HepG2 (cell line): ENCODE data around the gene POLR2B. TPM values are rescaled to one million over a fixed set of nuclear protein-coding genes. Genes with fewer than 3 reads are reported as not detected.

Experiments used
- HOXA5 ChIP-seq: sonication (generic); formaldehyde crosslinking; IDR thresholded peaks from 2 replicates; pipeline ENCODE4 v1.4.0; 2020; ENCODE audit warnings: missing genetic modification reagents
- MAF1 ChIP-seq: sonication (generic); formaldehyde crosslinking; IDR thresholded peaks from 2 replicates; pipeline ENCODE4 v1.5.0; 2020; ENCODE audit warnings: missing genetic modification reagents, borderline replicate concordance
- MYC ChIP-seq: sonication (generic); formaldehyde crosslinking; IDR thresholded peaks from 2 replicates; pipeline ENCODE4 v1.9.0; 2021; ENCODE audit warnings: missing genetic modification reagents, borderline replicate concordance
- MYNN ChIP-seq: sonication (generic); formaldehyde crosslinking; IDR thresholded peaks from 2 replicates; pipeline ENCODE4 v1.4.0; 2020; ENCODE audit warnings: mild to moderate bottlenecking, low read depth, missing genetic modification reagents
- NFKBIZ ChIP-seq: IDR thresholded peaks from 2 replicates; pipeline ENCODE4 v1.6.1; 2018; ENCODE audit warnings: missing genetic modification reagents, missing compliant biosample characterization
- PRPF4 ChIP-seq: fragments of 200-400 bp; formaldehyde crosslinking; IDR thresholded peaks from 2 replicates; pipeline ENCODE4 v1.6.1; 2016; ENCODE audit warnings: low read length, low read depth; ENCODE audit not compliant: poor library complexity, severe bottlenecking
- SALL2 ChIP-seq: sonication (generic); formaldehyde crosslinking; IDR thresholded peaks from 2 replicates; pipeline ENCODE4 v1.8.1; 2023; ENCODE audit warnings: mild to moderate bottlenecking, missing genetic modification reagents, inconsistent platforms
- SMAD3 ChIP-seq: sonication (generic); formaldehyde crosslinking; IDR thresholded peaks from 2 replicates; pipeline ENCODE4 v1.4.0; 2020; ENCODE audit warnings: missing genetic modification reagents
- SP5 ChIP-seq: IDR thresholded peaks from 2 replicates; pipeline ENCODE4 v1.6.1; 2016; ENCODE audit warnings: low read depth, borderline replicate concordance
- SRSF4 ChIP-seq: fragments of 200-400 bp; formaldehyde crosslinking; IDR thresholded peaks from one replicate; pipeline ENCODE4 v1.6.1; 2018; ENCODE audit warnings: mild to moderate bottlenecking, low read depth, low read length, moderate library complexity; ENCODE audit not compliant: poor library complexity, severe bottlenecking
- SRY ChIP-seq: sonication (generic); formaldehyde crosslinking; IDR thresholded peaks from 2 replicates; pipeline ENCODE4 v1.8.0; 2022; ENCODE audit warnings: mild to moderate bottlenecking, missing genetic modification reagents
- ZBTB42 ChIP-seq: sonication (generic); formaldehyde crosslinking; IDR thresholded peaks from 2 replicates; pipeline ENCODE4 v1.5.0; 2020; ENCODE audit warnings: mild to moderate bottlenecking, missing genetic modification reagents
- ZNF292 ChIP-seq: sonication (generic); formaldehyde crosslinking; IDR thresholded peaks from 2 replicates; pipeline ENCODE4 v1.8.1; 2022; ENCODE audit warnings: mild to moderate bottlenecking, low read depth, missing genetic modification reagents, borderline replicate concordance
- ZNF382 ChIP-seq: sonication (generic); formaldehyde crosslinking; IDR thresholded peaks from 2 replicates; pipeline ENCODE4 v1.5.0; 2020; ENCODE audit warnings: missing genetic modification reagents, mild to moderate bottlenecking, borderline replicate concordance
- ZNF558 ChIP-seq: sonication (generic); formaldehyde crosslinking; IDR thresholded peaks from 2 replicates; pipeline ENCODE4 v1.9.0; 2022; ENCODE audit warnings: mild to moderate bottlenecking, missing genetic modification reagents, borderline replicate concordance
- ZNF703 ChIP-seq: sonication (generic); formaldehyde crosslinking; IDR thresholded peaks from 2 replicates; pipeline ENCODE4 v1.5.1; 2020; ENCODE audit warnings: missing genetic modification reagents, mild to moderate bottlenecking, moderate library complexity, borderline replicate concordance
- polyA plus RNA-seq, 8 experiments: library from polyadenylated mRNA; depleted of rRNA in 3 of 8; stranded (reverse) in 7 of 8; unstranded in 1 of 8; fragments of >200 nt; fragmentation: Illumina TruSeq in 4 of 8; extraction: Trizol in 4 of 8; gene quantifications; 2 replicates each; pipeline versions ENCODE4 v1.2.1 to v1.2.3, GENCODE V29; 2011 to 2016; ENCODE audit warnings: low read depth in 4 of 8, missing spikeins in 1 of 8, mixed read lengths in 1 of 8; ENCODE audit not compliant: insufficient read depth in 1 of 8
- total RNA-seq, 5 experiments: library from RNA; depleted of rRNA; stranded (reverse); fragments of >200 nt; fragmentation: Illumina TruSeq; extraction: Trizol; gene quantifications; 2 replicates each; pipeline ENCODE4 v1.2.3, GENCODE V29; 2016; ENCODE audit warnings: low read depth in 1 of 5
- TF ChIP-seq, protein P1 (sequence below): sonication (generic); formaldehyde crosslinking; IDR thresholded peaks from 2 replicates; pipeline ENCODE4 v1.4.0; 2020; ENCODE audit warnings: missing genetic modification reagents
- TF ChIP-seq, protein P2 (sequence below): sonication (generic); formaldehyde crosslinking; IDR thresholded peaks from 2 replicates; pipeline ENCODE4 v1.4.0; 2020; ENCODE audit warnings: low read depth, mild to moderate bottlenecking, missing genetic modification reagents
- TF ChIP-seq, protein P3 (sequence below), 2 experiments: fragments of 450-650 bp in 1 of 2; sonication (generic) in 1 of 2; formaldehyde crosslinking; IDR thresholded peaks; 2 replicates each; pipeline versions ENCODE4 v1.5.0 to v1.8.0; 2020 to 2022; ENCODE audit warnings: mild to moderate bottlenecking in 1 of 2, missing genetic modification reagents in 1 of 2
- TF ChIP-seq, protein P4 (sequence below): sonication (generic); formaldehyde crosslinking; IDR thresholded peaks from 2 replicates; pipeline ENCODE4 v1.5.1; 2020; ENCODE audit warnings: missing genetic modification reagents, mild to moderate bottlenecking, borderline replicate concordance
- TF ChIP-seq, protein P5 (sequence below): sonication (generic); formaldehyde crosslinking; IDR thresholded peaks from 2 replicates; pipeline ENCODE4 v1.4.0; 2020; ENCODE audit warnings: mild to moderate bottlenecking, missing genetic modification reagents

Gene POLR2B
- total and polyA plus RNA-seq, 2 of the 13 experiments (the other 11 are each of a cell fraction or from before 2014, with no cell fraction given): 70.6 to 116 TPM

DNA sequence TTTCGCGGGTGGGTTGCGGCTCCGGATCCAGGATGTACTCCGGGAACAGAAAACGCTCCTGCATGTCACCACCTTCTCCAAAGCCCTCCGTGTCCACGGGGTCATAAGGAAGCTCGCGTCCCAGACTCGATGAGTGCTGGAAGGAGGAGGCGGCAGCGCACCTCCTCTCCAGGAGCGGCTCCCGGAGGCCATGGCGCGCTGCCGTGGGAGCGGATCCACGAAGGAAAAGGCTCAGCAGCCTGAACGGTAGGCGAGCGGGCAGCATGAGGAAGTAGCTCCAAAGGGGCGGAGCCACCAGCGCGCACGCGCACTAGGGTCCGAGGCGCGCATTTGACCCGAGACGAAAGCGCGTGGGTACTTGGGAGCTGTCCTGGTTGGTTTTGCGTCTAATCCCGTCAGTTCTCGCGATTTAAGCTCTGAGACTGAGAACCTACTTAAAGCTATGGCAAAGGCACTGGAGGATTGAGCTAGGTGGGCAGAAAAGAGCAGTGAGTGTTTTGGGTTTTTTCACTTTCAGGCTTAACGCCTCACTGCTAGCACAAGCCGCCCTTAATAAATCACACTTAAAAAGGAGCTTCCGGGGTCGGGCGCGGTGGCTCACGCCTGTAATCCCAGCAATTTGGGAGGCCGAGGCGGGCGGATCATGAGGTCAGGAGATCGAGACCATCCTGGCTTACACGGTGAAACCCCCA is 1.2 kb upstream of the POLR2B start, which contains the start of gene NOA1 (continued):
- TF ChIP-seq, protein P1, sequence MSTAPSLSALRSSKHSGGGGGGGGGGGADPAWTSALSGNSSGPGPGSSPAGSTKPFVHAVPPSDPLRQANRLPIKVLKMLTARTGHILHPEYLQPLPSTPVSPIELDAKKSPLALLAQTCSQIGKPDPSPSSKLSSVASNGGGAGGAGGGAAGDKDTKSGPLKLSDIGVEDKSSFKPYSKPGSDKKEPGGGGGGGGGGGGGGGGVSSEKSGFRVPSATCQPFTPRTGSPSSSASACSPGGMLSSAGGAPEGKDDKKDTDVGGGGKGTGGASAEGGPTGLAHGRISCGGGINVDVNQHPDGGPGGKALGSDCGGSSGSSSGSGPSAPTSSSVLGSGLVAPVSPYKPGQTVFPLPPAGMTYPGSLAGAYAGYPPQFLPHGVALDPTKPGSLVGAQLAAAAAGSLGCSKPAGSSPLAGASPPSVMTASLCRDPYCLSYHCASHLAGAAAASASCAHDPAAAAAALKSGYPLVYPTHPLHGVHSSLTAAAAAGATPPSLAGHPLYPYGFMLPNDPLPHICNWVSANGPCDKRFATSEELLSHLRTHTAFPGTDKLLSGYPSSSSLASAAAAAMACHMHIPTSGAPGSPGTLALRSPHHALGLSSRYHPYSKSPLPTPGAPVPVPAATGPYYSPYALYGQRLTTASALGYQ: no peak
- TF ChIP-seq ZBTB42 (CRISPR knock-in tag) (0 out of 2 replicates have a peak, but pooled peaks have one; percentile 3), SMAD3 (CRISPR knock-in tag) (peak; percentile 38; the same call in 1 of the 2 replicates), MYC (CRISPR knock-in tag) (peak; percentile 47; the same call in 1 of the 2 replicates), ZNF558 (peak; percentile 47; the same call in 1 of the 2 replicates), SP5 (CRISPR knock-in tag) (peak; percentile 16; the same call in 1 of the 2 replicates), PRPF4 (no peak), ZNF703 (CRISPR knock-in tag) (no peak), SALL2 (CRISPR knock-in tag) (0 out of 2 replicates have a peak, but pooled peaks have one; percentile 55), ZNF382 (CRISPR knock-in tag) (no peak), SRSF4 (no peak), HOXA5 (CRISPR knock-in tag) (no peak), MAF1 (CRISPR knock-in tag) (no peak), SRY (CRISPR knock-in tag) (no peak), MYNN (no peak), ZNF292 (CRISPR knock-in tag) (no peak), NFKBIZ (CRISPR knock-in tag) (no peak)
- TF ChIP-seq, protein P2, sequence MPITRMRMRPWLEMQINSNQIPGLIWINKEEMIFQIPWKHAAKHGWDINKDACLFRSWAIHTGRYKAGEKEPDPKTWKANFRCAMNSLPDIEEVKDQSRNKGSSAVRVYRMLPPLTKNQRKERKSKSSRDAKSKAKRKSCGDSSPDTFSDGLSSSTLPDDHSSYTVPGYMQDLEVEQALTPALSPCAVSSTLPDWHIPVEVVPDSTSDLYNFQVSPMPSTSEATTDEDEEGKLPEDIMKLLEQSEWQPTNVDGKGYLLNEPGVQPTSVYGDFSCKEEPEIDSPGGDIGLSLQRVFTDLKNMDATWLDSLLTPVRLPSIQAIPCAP (CRISPR knock-in tag): no peak
- TF ChIP-seq, protein P3, sequence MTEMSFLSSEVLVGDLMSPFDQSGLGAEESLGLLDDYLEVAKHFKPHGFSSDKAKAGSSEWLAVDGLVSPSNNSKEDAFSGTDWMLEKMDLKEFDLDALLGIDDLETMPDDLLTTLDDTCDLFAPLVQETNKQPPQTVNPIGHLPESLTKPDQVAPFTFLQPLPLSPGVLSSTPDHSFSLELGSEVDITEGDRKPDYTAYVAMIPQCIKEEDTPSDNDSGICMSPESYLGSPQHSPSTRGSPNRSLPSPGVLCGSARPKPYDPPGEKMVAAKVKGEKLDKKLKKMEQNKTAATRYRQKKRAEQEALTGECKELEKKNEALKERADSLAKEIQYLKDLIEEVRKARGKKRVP (CRISPR knock-in tag; IDR thresholded peaks at IDR 0.05): 0 out of 4 replicates have a peak, but pooled peaks of 1 of the 2 experiments have one; percentile 18
- TF ChIP-seq, protein P4, sequence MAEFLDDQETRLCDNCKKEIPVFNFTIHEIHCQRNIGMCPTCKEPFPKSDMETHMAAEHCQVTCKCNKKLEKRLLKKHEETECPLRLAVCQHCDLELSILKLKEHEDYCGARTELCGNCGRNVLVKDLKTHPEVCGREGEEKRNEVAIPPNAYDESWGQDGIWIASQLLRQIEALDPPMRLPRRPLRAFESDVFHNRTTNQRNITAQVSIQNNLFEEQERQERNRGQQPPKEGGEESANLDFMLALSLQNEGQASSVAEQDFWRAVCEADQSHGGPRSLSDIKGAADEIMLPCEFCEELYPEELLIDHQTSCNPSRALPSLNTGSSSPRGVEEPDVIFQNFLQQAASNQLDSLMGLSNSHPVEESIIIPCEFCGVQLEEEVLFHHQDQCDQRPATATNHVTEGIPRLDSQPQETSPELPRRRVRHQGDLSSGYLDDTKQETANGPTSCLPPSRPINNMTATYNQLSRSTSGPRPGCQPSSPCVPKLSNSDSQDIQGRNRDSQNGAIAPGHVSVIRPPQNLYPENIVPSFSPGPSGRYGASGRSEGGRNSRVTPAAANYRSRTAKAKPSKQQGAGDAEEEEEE: no peak
- TF ChIP-seq, protein P5, sequence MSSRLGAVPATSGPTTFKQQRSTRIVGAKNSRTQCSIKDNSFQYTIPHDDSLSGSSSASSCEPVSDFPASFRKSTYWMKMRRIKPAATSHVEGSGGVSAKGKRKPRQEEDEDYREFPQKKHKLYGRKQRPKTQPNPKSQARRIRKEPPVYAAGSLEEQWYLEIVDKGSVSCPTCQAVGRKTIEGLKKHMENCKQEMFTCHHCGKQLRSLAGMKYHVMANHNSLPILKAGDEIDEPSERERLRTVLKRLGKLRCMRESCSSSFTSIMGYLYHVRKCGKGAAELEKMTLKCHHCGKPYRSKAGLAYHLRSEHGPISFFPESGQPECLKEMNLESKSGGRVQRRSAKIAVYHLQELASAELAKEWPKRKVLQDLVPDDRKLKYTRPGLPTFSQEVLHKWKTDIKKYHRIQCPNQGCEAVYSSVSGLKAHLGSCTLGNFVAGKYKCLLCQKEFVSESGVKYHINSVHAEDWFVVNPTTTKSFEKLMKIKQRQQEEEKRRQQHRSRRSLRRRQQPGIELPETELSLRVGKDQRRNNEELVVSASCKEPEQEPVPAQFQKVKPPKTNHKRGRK (CRISPR knock-in tag): no peak
